Keratinocyte (primary cell): Measurements from ENCODE around the gene PTGR3. TPM values are rescaled to one million over a fixed set of nuclear protein-coding genes. Genes with fewer than 3 reads are reported as not detected.

Source experiments
- DNase-seq: peaks from one replicate; pipeline ENCODE4 v3.0.0-alpha.2; 2011; ENCODE audit warnings: low read depth, missing footprints, low spot score
- FAIRE-seq: peaks from 2 replicates; lab custom pipeline; 2011; peaks lifted over from hg19 to GRCh38; lab: Jason Lieb, UNC
- H2AFZ ChIP-seq: 2 replicates; pipeline ENCODE4 v1.6.0; 2012; ENCODE audit warnings: low read length, control low read depth, inconsistent platforms; ENCODE audit not compliant: control insufficient read depth
- H3K27ac ChIP-seq: 2 replicates; pipeline ENCODE4 v1.5.1; 2011; ENCODE audit warnings: low read length; ENCODE audit not compliant: control insufficient read depth, insufficient read depth
- H3K27me3 ChIP-seq: 3 replicates; pipeline ENCODE4 v1.6.0; 2011; ENCODE audit warnings: low read length; ENCODE audit not compliant: control insufficient read depth, insufficient read depth; ENCODE audit errors: extremely low read depth
- H3K36me3 ChIP-seq, 2 experiments: 2 replicates in 1 of 2; 3 replicates in 1 of 2; pipeline ENCODE4 v1.5.1; 2011; ENCODE audit warnings: low read length in 2 of 2, mild to moderate bottlenecking in 1 of 2; ENCODE audit not compliant: control insufficient read depth in 2 of 2, insufficient read depth in 2 of 2; ENCODE audit errors: extremely low read depth in 1 of 2
- H3K4me1 ChIP-seq: 3 replicates; pipeline ENCODE4 v1.5.1; 2011; ENCODE audit warnings: low read length; ENCODE audit not compliant: control insufficient read depth, insufficient read depth; ENCODE audit errors: extremely low read depth
- H3K4me2 ChIP-seq: 3 replicates; pipeline ENCODE4 v1.6.0; 2011; ENCODE audit warnings: low read depth, low read length; ENCODE audit not compliant: control insufficient read depth, insufficient read depth; ENCODE audit errors: extremely low read depth
- H3K4me3 ChIP-seq, 3 experiments: fragments of 200-600 bp in 1 of 3; sonication (generic) in 1 of 3; 2 replicates in 2 of 3; 3 replicates in 1 of 3; pipeline ENCODE4 v1.5.1; 2011 to 2016; ENCODE audit warnings: low read length in 3 of 3, mild to moderate bottlenecking in 3 of 3, control low read depth in 2 of 3, inconsistent platforms in 1 of 3, low read depth in 1 of 3, mixed read lengths in 1 of 3, mixed run types in 1 of 3, moderate library complexity in 1 of 3; ENCODE audit not compliant: control insufficient read depth in 2 of 3, insufficient read depth in 2 of 3; ENCODE audit errors: extremely low read depth in 1 of 3
- H3K79me2 ChIP-seq: 2 replicates; pipeline ENCODE4 v1.6.0; 2012; ENCODE audit warnings: low read length; ENCODE audit not compliant: control insufficient read depth, insufficient read depth
- H3K9ac ChIP-seq: 3 replicates; pipeline ENCODE4 v1.6.0; 2011; ENCODE audit warnings: low read length; ENCODE audit not compliant: control insufficient read depth, insufficient read depth; ENCODE audit errors: extremely low read depth
- H3K9me1 ChIP-seq: 3 replicates; pipeline ENCODE4 v1.6.0; 2011; ENCODE audit warnings: low read length; ENCODE audit not compliant: control insufficient read depth, insufficient read depth; ENCODE audit errors: extremely low read depth
- H3K9me3 ChIP-seq: 2 replicates; pipeline ENCODE4 v1.5.1; 2012; ENCODE audit warnings: low read depth, low read length; ENCODE audit not compliant: control insufficient read depth
- H4K20me1 ChIP-seq: 3 replicates; pipeline ENCODE4 v1.6.0; 2011; ENCODE audit warnings: low read length; ENCODE audit not compliant: control insufficient read depth, insufficient read depth; ENCODE audit errors: extremely low read depth
- CTCF ChIP-seq, 3 experiments: IDR thresholded peaks in 1 of 3; conservative IDR thresholded peaks in 1 of 3; optimal IDR thresholded peaks in 1 of 3; 2 replicates in 2 of 3; 3 replicates in 1 of 3; pipeline versions ENCODE3 to v1.5.1; 2011; ENCODE audit warnings: low read length in 3 of 3, mild to moderate bottlenecking in 3 of 3, moderate library complexity in 2 of 3, control low read depth in 1 of 3, inconsistent platforms in 1 of 3; ENCODE audit not compliant: insufficient read depth in 2 of 3; ENCODE audit errors: extremely low read depth in 1 of 3
- EZH2 ChIP-seq: IDR thresholded peaks from one replicate; pipeline ENCODE4 v1.6.1; 2012; ENCODE audit warnings: inconsistent platforms, mild to moderate bottlenecking, low read length, moderate library complexity
- dilution Hi-C: fragments of 300-500 bp; cut with MboI; formaldehyde crosslinking; loops from one replicate; pipeline ENCODE4 v1.7.0; 2020; ENCODE audit warnings: low sequenced_read_pairs; ENCODE audit not compliant: extremely low pct_ligation_motif_present
- polyA plus RNA-seq, 5 experiments: library from polyadenylated mRNA; depleted of rRNA in 3 of 5; stranded (reverse) in 3 of 5; stranded (forward) in 1 of 5; unstranded in 1 of 5; fragments of >200 nt; gene quantifications; 1 replicate in 1 of 5; 2 replicates in 3 of 5; 3 replicates in 1 of 5; pipeline versions ENCODE4 v1.2.1 to v1.2.3, GENCODE V29; 2011 to 2012; ENCODE audit warnings: missing spikeins in 2 of 5, low read depth in 1 of 5, low replicate concordance in 1 of 5

The PTGR3 gene
- polyA plus RNA-seq, 1 donor (not counting 4 experiments of a cell fraction or from before 2014, with no cell fraction given): 25.2 TPM

GRCh38 chr18:75162467-75162866 lies 46.5 kb downstream of the PTGR3 start:
- no peaks in the 10 kb centered on the region for H3K36me3 ChIP-seq
- no peak overlapping the region for H3K4me2 ChIP-seq
- H3K4me3 ChIP-seq: no peak overlapping the region
- H2AFZ ChIP-seq: no peak overlapping the region
- no peaks in the 10 kb centered on the region for H3K4me1 ChIP-seq
- no peak overlapping the region for H3K9ac ChIP-seq
- DNase-seq: no peak
- H3K9me3 ChIP-seq: no peaks in the 10 kb centered on the region
- H3K27me3 ChIP-seq: peaks cover 5% of the 10 kb centered on the region
- no peaks in the 10 kb centered on the region for H3K79me2 ChIP-seq
- dilution Hi-C loops: no loop called here
- FAIRE-seq: no peak
- TF ChIP-seq EZH2 (no peak), CTCF (optimal IDR thresholded peaks at IDR 0.05 in 1 of 3, IDR thresholded peaks at IDR 0.05 in 1 of 3, conservative IDR thresholded peaks at IDR 0.05 in 1 of 3; ENCODE audit: extremely low read depth in 1 of 3, insufficient read depth in 2 of 3, low read length in 3 of 3) (peak in 1 of 3 experiments; percentile 12)
- H3K27ac ChIP-seq: no peak overlapping the region
- no peaks in the 10 kb centered on the region for H4K20me1 ChIP-seq
- no peaks in the 10 kb centered on the region for H3K9me1 ChIP-seq

- no peaks in the 10 kb centered on the region for H3K9me3 ChIP-seq
- TF ChIP-seq CTCF (optimal IDR thresholded peaks at IDR 0.05 in 1 of 3, IDR thresholded peaks at IDR 0.05 in 1 of 3, conservative IDR thresholded peaks at IDR 0.05 in 1 of 3; ENCODE audit: extremely low read depth in 1 of 3, insufficient read depth in 2 of 3, low read length in 3 of 3): no peak
- TF ChIP-seq EZH2: no peak
- H3K27ac ChIP-seq: no peak overlapping the region
- no peak overlapping the region for H3K4me3 ChIP-seq
- FAIRE-seq (no peak), DNase-seq (no peak)
- H3K9me1 ChIP-seq: no peaks in the 10 kb centered on the region
- no peak overlapping the region for H3K9ac ChIP-seq
- no peak overlapping the region for H3K4me2 ChIP-seq
- H3K36me3 ChIP-seq: no peaks in the 10 kb centered on the region
- H2AFZ ChIP-seq: no peak overlapping the region
- dilution Hi-C loops: no loop called here
- no peaks in the 10 kb centered on the region for H3K4me1 ChIP-seq
- peaks cover 5% of the 10 kb centered on the region for H3K27me3 ChIP-seq
- no peaks in the 10 kb centered on the region for H4K20me1 ChIP-seq
- no peaks in the 10 kb centered on the region for H3K79me2 ChIP-seq
Observed at GRCh38 chr18:75161256-75162028, 47.5 kb downstream of the PTGR3 start.
